HG02885 (cell line): Measurements from ENCODE around the gene NUSAP1.
"Not testable (repeated sequence)": the region's sequence is repeated elsewhere in the genome, so short reads cannot be mapped to it uniquely, and the experiment has no call there.

ENCODE experiments used
- ATAC-seq: cut with Tn5 transposase; IDR thresholded peaks from one replicate; pipeline ENCODE4 v1.9.1; 2021; ENCODE audit warnings: mild to moderate bottlenecking; ENCODE audit not compliant: unreplicated experiment, poor library complexity

NUSAP1 gene

DNA sequence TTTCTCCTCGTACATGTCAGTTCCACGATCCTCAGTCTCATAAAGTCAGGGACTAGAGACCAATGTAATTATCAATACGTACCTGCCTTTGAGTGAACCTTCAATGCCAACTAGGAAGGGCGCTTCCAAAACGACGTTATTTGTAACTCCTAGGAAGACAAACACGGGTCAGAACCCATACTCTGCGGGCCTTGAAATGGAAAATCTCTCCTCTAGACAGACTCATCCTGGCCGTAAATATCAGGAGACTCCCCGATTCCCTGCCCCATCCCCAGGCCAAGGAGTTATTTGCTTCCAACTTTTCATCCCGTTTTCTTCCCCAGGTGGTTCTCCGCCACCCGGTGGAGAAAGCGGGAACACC, 868 bp upstream of the NUSAP1 start:
- no peak for ATAC-seq

DNA sequence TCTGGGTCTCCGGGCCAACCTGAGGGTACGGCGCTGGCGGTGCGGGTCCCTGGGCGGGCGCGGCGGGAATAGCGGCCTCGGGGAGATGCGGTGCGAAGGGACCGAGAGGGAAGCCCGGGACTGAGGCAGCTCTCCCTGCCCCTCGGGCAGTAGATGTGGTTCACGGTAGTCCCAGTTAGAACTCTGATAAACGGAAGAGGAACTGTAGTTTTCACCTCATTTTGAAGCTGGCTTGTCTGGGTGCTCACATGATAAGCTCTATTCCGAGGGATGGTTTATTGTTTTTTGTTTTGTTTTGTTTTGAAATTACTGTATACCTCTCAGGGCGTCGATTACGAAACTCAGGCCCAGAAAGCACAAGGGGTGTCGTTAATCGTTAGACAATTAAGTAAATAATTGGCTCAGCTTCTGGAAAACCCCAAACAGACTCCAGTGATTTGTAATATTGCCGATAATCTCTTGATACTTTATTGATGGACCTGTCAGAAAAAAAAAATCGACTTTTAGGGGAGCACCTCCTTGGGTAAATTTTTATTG, 413 bp downstream of the NUSAP1 start:
- peak; percentile 2 for ATAC-seq

DNA sequence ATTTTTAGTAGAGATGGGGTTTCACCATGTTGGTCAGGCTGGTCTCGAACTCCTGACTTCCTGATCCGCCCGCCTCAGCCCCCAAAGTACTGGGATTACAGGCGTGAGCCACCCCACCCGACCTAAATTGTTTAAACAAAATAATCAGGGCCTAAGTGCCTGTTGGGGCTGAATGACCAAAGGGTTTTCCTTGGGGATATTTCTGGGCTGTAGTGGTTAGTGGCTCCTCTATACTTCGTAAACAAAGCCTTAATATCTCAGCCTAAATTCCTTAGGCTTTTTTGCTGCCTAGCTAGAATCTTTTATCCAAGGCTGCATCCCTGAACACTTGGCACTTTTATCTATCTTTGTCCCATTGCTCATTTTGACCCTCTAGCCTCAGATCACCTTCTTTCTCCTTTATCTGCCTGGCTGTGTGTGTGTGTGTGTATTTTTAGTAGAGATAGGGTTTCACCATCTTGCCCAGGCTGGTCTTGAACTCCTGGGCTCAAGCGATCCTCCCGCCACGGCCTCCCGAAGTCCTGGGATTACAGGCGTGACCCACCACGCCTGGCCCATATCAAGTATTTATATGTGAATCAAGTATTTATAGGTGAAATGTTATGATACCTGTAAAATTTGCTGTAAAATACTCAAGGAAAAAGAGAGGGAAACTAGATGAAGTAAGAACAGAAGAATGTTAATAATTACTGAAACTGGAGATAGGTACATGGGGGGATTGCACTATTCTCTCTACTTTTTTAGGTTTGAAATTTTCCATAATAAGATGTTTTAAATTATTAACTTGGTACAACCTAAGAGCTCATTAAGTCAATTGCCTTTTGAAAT, 1.8 kb downstream of the NUSAP1 start:
- no peak for ATAC-seq

DNA sequence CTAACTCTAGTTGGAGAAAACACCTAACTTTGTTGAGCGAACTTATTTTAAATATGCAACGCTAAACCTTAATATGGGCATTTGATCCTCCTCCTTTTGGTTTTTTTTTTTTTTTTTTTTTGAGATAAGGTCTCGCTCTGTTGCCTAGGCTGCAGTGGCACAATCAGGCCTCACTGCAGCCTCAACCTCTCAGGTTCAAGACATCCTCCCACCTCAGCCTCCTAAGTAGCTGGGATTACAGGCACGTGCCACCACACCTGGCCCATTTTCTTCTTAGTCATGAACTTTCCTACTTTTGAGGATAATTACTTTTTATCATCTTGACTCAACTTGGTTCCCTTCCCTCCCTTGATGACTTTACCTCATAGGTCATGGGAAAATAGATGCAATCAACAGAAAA, 3.9 kb downstream of the NUSAP1 start:
- no peak for ATAC-seq

DNA sequence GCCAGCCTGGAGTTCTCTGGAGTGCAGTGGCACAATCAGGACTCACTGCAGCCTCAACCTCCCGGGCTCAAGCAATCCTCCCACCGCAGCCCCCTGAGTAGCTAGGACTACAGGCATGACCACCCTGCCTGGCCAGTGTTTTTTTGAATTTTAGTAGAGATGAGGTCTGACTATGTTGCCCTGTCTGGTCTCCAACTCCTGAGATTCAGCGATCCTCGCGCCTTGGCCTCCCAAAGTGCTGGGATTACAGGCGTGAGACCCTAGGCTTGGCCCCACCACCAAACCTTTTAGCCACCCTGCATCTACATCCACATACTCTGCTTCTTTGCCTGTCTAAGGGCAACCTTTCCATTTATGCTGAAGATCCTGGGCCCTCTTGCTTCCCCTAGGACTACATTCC, 4.4 kb downstream of the NUSAP1 start:
- ATAC-seq = no peak

DNA sequence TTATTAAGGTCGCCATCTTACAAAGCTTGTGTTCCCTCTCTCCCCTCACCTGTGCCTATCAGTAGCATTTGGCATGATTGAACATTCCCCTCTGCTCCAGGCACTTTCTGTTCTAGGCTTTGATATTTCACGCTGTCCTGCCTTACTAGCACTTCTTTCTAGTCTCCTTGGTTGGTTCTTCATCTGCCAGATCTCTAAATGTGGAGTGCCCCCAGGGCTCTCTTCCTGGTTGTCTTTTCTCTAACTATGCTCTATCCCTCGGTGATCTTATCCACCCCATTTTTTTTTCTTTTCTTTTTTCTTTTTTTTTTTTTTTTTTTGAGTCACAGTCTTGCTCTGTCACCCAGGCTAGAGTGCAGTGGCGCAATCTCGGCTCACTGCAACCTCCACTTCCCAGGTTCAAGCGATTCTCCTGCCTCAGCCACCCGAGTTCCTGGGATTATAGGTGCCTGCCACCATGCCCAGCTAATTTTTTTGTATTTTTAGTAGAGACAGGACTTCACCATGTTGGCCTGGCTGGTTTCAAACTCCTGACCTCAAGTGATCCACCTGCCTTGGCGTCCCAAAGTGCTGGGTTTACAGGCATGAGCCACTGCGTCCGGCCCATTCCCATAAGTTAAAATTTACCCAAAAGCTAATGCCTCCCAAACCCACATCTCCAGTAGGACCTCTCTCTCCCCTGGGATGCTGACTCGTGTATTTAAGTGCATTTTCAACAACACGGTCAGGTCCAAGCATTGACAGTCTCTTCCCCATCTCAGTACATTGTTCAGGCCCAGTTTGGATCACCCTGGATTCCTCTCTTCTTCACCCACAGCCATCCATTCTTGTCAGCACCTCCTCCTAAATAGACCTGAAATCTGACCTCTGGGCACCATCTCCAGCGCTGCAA, 5.2 kb downstream of the NUSAP1 start:
- ATAC-seq = no peak

DNA sequence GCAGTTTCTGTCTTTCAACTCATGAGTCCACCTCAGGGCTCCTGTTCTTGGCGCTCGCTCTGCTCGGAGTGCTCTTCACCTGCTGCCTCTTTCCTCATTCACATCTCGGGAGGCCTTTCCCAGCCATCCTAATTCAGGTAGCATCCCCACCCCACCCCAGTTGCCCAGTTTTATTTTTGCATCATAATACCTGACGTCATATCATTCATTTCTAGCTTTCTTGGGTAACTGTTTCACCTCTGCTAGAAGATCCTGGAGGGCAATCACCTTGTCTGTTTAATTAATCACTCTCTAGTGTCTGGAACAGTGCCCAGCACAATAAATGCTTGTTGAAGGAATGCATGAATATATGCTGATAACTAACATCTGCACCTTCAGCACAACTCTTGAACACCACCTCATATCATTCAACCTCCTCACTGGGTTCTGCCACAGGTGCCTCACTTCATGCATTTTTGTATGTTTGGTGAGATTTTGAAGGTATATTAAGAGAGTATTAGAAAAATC, 7.6 kb downstream of the NUSAP1 start:
- no peak for ATAC-seq

DNA sequence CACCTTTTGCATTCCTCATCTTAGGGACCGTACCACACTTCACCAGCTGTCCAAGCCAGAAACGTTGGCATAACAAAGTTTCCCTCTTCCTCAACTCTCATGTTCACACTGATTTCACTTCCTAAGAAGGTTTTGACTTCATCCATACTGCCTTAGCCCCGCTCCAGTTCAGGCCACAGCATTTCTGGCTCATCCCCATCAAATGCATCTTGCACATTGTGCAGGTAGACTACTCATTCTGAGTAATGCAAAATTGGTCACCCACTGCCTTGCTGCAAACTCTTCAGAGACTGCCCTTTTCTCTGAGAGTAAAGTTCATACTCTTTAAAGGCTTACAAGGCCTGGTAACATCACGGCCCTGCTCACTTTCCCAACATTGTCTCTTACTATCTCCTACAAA, 8.8 kb downstream of the NUSAP1 start:
- no peak for ATAC-seq

DNA sequence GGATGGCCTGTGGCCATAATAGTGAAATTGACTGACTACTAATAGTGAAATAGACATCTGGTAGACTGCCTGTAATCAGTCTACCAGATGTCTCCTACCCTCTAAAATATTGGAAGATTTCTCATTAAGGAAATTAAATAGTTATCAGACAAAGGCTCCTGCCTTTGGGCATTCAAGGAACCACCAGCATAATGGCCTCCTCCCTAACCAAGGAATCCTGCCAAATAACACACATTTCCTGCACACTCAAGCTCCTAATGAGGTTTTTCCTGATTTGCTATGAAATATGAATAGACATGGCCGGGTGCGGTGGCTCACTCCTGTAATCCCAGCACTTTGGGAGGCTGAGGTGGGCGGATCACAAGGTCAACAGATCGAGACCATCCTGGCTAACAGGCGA, 14.6 kb downstream of the NUSAP1 start:
- ATAC-seq = no peak

DNA sequence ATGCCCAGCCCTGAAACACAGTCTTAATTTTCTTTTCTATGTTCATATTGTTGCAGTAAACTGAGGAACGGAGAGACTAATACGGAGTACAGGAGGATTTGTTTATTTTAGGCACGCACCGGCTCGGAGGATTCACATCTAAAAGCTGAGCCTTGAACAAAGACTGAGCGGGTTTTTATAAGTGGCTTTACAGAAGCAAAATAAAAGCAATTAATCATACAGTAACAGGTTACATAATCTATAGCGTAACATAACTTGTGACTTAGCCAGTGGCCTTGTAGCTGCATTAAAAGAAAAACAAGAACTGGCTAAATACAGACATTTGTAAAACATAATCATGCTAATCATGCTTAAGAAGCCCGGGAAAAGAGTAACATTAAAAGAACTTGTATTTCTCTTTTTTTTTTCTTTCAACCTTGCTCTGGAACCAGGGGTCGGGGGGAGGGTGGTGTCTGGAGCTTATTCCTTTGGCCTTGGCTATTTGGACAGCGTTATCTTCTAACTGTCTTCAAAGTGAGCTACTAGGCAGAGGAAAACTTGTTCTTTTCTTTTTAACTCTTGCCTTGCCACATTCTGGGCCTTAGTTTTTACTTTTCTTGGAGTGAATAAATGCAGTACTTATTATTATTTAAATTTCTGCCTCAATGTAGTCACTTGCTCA, 17.5 kb downstream of the NUSAP1 start:
- ATAC-seq = no peak

DNA sequence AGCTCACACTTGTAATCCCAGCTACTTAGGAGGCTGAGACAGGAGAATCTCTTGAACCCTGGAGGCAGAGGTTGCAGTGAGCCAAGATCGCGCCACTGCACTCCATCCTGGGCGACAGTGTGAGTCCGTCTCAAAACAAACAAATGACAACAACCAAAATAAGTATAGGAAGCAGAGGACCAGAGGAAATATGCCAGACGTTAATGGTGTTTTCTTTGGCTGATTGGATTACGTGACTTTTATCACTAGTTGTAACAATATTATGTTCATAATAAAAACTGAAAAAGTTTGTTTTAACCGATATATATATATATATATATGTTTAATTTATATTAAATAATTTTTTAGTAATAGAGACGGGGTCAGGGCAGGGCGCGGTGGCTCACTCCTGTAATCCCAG, 21.7 kb downstream of the NUSAP1 start:
- no peak for ATAC-seq

DNA sequence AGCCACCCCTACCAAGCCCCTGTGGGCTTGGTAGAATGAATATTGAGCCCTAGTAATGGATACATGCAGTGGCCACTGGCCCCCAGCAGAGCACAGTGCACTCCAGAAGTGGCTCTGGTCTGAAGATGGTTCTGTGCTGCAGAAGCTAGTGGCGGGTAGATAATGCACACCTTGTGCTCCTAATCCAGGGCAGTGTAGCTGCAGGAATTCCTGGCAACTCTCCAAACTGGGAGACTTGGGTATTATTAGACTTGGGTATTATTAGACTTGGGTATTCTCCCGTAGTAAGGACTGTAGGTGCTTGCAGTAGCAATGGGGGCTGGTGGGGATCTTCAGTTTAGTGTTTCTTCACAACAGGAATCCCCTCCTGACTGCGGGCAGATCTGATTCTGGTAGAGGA, 34.7 kb downstream of the NUSAP1 start:
- no peak for ATAC-seq

DNA sequence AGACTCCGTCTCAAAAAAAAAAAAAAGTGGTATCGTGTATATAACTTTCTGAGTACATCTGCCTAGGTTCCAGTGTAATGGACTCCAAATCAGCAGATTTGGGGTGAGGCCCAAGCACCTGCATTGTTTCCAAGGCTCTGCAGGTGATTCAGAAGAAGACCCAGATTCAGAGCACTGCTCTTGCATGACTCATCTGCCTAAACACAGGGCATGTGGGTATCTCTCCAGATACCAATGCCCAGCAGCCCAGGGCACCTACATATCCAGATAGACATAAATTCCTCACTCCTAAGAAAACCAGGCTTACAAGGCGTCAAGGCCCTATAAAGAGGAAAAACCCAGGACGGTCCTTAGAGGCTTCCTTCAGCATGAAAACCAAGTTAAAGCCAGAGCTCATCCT, 45.3 kb downstream of the NUSAP1 start:
- no peak for ATAC-seq

DNA sequence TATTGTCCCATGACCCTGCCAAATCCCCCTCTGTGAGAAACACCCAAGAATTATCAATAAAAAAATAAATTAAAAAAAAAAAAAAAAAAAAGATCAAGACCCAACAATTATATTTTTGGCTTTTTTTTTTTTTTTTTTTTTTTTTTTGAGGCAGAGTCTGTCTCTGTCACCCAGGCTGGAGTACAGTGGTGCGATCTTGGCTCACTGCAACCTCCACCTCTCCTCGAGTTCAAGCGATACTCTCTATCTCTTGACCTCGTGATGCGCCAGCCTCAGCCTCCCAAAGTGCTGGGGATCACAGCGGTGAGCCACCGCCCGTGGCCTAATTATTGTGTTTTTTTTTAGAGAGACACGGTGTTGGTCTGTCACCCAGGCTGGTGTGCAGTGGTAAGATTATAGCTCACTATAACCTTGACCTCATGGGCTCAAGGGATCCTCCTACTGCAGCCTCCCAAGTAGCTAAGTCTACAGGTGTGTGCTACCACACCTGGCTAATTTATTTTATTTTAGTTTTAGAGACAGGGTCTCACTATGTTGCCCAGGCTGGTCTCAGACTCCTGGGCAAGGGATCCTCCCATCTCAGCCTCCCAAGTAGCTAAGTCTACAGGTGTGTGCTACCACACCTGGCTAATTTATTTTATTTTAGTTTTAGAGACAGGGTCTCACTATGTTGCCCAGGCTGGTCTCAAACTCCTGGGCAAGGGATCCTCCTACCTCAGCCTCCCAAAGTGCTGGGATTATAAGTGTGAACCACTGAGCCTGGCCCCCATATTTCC, 51.5 kb downstream of the NUSAP1 start:
- not testable (repeated sequence) for ATAC-seq

DNA sequence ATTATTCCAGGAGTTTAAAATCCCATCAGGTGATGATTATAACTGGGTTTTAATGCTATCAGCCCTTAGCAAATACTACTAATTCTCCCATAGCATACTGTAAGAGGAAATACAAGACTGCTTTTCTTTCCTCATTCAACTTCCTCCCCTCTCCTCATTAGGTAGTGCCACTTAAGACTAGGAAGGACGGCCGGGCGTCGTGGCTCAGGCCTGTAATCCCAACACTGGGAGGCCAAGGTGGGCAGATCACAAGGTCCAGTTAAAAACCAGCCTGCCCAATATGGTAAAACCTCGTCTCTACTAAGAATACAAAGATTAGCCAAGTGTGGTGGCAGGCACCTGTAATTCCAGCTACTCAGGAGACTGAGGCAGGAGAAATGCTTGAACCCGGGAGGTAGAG, 55.0 kb downstream of the NUSAP1 start:
- ATAC-seq = no peak

DNA sequence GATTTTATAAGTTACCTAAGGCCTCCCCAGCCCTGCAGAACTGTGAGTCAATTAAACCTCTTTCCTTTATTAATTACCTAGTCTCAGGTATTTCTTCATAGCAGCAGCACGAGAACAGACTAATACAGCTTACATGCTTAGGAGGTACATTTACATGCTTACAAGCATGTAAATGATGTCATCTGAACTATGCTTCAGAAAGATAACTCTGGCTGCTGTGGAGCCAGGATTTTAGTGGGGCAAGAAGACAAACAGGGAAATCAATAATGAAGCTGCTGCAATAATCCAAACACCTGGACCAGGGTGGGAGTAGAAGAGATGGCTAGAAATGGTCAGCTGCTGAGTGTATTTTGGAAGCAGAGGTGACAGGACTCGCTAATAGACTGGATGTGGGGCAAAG, 60.0 kb downstream of the NUSAP1 start:
- no peak for ATAC-seq

DNA sequence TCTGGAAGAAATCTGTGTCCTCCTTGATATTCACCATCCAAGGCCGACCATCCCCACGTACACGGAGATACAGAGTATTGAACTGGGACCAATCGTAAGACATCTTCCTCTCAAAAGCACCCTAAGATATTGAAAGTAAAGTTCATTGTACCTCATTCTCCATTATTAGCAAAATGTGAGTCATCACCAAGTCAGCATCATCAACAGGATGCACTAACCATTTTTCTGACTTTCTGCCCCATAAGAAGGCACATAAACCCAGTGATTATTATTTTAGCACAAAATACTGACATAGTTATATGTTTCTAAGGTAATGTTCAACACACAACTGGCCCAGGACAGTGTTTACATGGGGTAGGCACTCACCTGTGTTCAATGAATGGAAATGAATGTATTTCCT, 62.2 kb downstream of the NUSAP1 start:
- no peak for ATAC-seq

DNA sequence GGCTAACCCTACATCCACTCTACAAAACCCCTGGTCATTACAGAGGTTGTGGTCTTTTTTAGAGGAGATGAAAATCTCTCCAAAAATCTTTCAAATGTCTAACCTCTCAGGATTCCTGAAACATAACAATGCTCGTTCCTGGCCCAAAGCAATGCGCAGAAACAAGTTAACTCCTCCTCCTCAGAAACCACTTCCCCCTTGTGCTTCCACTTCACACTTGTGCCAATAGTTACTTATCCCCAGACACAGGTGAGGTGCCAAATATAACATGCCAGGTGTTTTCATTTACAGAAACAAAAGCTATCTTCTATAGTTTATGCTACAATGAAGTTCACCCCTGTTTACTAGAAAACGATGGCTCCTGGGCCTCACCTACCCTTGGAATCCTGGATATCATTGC, 63.4 kb downstream of the NUSAP1 start:
- ATAC-seq = no peak

DNA sequence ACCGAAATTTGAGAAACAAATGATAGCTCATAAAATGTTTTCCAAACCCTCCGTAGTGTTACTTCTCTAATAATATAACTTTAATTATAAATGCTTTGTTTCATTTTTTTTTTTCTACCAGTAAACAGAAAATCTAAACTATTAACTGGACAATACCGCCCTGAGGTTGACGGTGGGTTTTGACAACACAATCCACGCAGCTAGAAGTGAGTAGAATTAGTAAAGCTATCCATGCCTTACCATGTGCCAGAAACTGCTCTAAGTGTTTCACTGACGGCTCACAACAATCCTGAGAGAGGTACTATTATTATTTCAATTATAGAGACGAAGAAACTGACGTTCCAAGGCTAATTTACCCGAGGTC, 69.2 kb downstream of the NUSAP1 start:
- peak; percentile 15 for ATAC-seq

DNA sequence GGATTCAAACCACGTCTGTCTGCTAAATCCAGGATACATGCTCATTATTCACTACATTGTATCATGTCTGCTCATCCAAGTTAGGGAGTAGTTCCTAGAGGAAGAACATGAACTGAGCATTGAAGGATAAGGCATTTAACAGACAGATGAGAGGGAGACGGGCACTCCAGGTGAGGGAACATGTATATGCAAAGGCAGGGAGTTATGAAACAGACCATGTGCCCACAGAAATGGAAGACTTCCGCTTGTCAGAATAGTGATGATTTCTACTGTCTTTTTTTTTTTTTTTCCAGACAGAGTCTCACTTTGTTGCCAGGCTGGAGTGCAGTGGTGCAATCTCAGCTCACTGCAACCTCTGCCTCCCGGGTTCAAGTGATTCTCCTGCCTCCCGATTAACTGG, 74.7 kb downstream of the NUSAP1 start:
- no peak for ATAC-seq
